GM21515 (cell line): ENCODE measurements around the gene HELZ.

Experiments used
- ATAC-seq: cut with Tn5 transposase; IDR thresholded peaks from one replicate; pipeline ENCODE4 v1.9.1; 2021; ENCODE audit not compliant: unreplicated experiment

HELZ gene

DNA sequence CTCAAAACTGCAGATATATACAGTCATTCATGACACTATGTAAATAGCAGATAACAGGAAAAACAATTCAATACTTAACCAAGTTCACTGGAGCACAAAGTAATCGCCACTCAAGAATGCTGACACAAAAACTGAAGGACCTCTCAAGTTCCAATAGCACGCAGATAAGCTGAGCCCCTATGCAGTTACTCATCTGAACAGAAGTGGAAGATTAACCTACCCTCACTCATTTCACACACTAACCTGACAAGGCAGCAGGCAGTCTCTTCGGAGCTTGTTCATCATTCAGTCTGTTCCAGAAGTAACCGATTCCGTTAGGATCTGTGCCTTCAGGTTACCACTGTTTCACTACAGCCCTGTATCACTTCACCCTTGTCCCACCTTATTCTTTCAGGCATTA, 6.0 kb downstream of the HELZ start:
- ATAC-seq, result no peak

GRCh38 chr17:67232441-67232840, 12.6 kb downstream of the HELZ start:
- ATAC-seq, result no peak

DNA sequence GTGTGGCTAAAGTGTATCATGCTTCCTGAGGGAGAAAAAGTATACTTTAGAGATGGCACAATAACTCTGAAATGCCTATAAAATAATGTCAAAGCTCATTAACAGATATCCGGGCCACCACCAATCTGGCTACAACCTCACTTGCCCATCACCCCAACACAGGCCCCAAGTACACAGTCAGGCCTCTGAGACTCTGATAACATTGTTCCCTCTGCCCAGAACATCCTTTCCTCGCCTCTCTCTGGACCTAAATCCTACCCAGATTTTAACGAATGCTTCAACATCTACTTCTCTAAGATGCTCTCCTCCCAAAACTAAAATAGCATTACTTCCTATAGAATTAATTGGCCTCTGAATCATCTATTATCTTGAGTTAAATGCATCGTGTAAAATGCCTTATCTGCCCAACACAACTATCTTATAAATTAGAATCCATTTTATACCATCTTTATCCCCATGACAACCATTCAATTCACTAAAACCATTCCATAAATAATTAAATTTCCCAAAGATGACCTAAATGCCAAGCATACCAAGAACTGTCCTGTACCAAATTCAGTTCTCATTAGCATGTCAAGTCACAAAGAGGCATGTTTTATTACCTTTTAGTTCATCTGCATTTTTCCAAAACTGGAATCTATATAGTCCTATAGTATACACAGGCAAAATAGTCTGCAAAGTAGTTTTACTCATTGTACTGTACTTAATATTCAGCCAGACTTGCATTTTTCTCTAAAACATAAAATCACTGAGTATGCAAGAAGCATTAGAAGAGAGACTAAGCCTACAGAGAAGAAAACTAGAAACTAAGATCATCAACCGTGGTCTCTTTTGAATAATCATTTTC, 15.7 kb downstream of the HELZ start:
- no peak for ATAC-seq

DNA sequence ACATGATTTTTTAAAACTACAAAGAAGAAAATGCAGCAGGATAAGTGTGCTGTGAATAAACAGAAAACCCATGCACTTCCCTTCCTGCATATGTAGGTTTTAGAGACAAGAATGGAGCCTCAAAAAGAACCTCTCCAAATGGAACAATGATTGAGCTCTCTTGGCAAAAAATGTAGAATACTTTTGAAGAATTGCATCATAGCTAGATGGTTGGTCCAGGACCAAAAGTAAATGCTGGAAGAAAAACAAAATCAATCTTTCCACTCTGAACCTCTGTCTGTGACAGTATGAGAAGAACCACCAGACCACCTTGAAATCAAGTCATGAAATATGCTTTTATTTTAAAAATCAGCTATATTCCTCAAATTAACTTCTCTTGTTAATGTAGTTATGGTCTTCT, 17.5 kb downstream of the HELZ start:
- no peak for ATAC-seq

- no peak for ATAC-seq
Measured at GRCh38 chr17:67225316-67225715, 19.7 kb downstream of the HELZ start.

GRCh38 chr17:67224736-67225135, 20.3 kb downstream of the HELZ start:
- ATAC-seq, result no peak

DNA sequence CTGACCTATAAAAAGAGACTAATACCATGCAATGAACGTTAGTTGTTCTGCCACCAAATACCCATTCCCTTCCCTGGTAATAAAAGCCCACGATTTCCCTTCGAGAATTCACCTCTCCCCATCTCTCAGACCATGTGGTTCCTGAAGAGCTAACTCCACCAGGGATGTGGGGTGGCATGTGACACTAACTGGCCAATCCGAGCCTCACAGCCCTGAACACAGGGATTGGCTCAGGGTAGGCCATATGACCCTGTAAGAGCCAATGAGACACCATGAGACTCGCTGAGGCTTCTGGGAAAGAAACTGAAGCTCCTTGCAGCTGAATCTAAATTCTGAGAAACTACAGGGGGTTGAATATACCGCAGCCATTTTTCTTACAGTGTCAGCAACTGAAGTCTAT, 21.1 kb downstream of the HELZ start:
- ATAC-seq, result no peak

DNA sequence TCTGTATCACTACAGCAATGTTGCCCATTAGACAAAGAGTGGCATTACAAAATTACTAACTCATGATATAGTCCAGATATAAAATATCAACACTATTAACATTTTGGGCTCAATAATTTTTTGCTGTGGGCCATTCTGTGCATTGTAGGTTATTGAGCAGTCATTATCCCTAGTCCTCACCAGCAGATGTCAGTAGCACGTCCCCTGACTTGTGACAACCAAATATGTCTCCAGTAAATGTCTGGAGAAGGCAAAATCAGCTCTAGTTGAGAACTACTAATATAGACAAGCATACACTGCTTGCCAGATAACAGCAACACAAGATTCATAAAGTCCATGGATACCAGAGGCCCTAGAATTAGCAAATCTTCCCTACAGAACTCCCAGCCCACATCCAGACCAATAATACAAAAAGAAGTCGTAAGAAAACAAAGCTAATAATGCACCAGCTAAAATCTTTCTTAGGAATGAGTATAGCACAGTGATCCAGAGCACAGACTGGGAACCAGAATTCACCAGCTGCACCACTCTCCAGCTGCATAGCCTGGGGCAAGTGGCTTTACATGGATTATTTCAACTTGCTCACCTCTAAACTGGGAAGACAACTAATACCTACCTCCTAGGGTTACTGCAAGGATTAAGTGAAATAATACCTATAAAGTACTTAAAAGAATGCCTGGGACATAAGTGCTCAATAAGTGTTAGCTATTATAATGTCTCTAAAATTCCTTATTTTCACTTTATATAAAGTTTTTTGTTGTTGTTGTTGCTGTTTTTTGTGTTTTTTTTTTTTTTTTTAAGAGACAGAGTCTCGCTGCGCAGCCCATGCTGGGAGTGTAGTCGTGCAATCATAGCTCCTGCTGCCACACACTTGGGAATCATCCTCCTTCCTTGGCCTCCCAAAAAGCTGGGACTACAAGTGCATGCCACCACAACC, 23.7 kb downstream of the HELZ start:
- no peak for ATAC-seq

DNA sequence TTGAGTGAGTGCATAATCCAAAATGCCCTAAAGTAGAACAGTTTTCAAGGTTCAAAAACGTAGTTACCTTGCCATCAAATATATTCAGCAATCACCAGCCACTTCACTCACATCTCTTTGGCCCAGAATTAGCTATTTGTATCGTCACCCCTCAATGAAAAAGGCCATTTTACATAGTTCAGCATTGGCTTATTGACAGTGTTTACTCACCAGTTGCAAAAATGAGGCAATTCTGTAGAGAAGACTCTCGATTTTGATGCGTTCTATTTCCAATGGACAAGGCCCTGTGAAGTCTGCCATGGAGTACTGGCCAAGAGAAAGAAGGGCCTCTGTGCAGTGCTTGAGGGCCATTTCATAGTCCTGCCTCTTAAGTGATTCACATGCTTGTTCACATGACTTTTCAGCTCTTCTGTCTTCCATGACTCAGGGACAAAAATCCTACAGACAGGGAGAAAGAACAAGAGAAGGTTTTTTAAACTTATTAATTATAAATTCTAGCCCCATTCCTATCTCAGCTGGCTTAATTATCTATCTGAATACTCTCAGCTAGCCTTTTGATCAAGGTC, 26.5 kb downstream of the HELZ start:
- ATAC-seq, result no peak

- ATAC-seq, result no peak
Measured at GRCh38 chr17:67217446-67217845, 27.6 kb downstream of the HELZ start.

- ATAC-seq, result no peak
Measured at GRCh38 chr17:67216578-67217320, 28.2 kb downstream of the HELZ start.

DNA sequence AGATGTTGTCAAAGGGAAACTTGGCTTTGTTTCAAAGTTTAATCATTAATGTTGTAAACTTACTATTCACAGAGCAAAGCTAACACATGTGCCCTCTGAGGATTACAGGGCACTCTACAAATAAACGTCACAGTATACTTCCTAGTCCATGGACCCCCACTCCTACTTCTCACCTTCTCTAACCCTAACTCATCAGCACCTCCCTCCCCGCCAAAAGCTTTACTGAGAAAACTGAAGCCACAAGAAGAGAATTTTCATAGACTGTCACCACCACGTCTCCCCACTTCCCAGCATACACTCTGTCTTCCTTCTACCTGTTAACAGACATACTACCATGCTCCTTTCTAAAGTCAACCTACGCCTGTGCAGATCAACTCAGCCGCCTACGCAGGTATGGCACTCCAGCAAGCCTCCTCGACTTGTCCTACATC, 29.0 kb downstream of the HELZ start:
- ATAC-seq, result no peak

GRCh38 chr17:67212714-67213417, 32.1 kb downstream of the HELZ start:
- no peak for ATAC-seq

DNA sequence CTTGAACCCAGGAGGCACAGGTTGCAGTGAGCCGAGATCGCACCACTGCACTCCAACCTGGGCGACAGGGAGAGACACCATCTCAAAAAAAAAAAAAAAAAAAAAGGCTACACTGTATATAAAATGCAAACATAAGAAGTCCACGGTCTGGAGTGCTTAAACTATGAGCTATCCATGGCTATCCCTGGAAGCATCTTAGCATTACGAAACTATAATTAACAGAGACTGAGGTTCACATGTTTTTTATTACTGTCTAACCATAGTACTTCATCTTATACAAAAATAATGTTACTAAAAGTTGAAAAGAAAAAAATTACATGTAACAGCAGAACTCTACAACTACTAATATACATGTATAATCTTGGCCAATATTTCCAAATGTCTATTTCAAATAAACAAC, 32.8 kb downstream of the HELZ start:
- no peak for ATAC-seq

DNA sequence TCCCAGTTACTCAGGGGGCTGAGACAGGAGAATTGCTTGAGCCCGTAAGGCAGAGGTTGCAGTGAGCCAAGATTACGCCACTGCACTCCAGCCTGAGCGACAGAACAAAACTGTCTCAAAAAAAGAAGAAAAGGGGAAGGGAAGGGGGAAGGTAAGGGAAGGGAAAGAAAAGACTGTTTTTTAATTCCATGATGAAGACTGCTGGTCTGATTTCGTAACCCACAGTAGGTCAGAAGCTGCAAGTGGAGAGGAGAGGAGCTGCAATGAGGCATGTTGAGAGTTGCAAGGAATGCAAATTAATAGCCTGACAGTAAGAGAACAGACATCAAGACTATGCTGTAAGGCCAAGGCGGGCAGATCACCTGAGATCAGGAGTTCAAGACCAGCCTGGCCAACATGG, 33.3 kb downstream of the HELZ start:
- no peak for ATAC-seq

GRCh38 chr17:67210915-67211314, 34.1 kb downstream of the HELZ start:
- ATAC-seq, result no peak

DNA sequence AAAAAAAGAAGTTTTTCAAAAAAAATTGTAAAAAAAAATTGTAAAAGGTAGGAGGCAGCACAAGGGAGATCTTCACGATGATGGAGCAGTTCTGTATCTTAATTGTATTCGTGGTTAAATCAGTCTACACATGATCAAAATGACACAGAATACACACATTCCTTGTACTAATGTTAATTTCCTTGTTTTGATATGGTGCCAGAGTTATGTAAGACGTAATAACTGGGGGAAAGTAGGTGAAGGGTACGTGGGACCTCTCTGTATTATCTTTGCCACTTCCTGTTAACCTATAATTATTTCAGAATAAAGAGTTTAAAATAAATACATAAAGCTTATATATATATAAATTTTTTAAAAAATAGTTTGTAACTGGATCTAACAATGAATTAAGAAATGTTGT, 36.8 kb downstream of the HELZ start:
- ATAC-seq, result no peak

- ATAC-seq, result no peak
Measured at GRCh38 chr17:67203818-67204217, 41.2 kb downstream of the HELZ start.

DNA sequence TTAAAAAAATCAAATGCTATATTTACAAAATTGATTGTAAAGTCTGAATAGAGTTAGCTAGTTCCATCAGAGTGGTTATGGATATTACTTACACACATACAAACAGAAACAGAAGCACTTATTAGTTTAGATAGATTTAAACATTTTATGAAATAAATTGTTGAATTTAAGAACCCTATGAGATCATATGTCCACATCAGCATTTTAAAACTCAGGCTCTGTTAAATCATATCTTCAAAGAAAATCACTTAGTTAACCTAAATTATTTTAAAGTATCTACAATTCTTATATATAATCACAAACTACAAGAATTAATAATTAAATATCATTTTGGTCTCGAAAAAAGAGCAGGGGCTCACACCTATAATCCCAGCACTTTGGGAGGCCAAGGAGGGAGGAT, 42.5 kb downstream of the HELZ start:
- no peak for ATAC-seq

DNA sequence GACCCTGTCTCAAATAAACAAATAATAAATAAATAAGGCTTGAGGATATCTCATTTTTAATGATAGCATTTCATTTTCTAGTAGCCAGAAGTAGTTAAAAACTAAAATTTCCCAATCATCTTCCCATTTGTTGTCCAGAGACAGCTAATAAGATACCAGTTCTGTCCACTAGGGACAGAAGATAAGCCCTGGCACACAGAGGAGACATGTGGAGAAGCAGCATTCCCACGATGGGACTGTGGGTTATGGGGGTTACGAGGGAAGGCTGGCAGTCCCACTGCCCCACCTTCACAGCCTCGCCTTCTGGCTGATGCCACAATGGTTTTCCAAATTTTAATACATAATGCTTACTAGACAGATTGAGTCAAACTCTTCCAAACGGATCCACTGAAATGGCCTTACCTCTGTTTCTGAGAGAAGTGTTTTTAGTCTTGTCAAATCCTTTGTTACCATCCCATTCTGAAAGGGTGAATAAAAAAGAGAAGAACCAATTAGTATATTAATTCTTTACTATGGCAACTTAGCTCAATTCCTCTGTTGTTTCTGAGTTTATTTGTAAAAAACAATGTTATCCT, 44.2 kb downstream of the HELZ start:
- ATAC-seq, result no peak
